Neuronal stem cell (in vitro differentiated cells): ENCODE results near the gene POLDIP3.

Source experiments
- DNase-seq: peaks from one replicate; pipeline ENCODE4 v3.0.0-alpha.2; 2013; ENCODE audit warnings: low spot score
- H2AFZ ChIP-seq: one replicate; pipeline ENCODE4 v1.6.1; 2013; ENCODE audit warnings: mild to moderate bottlenecking, low read length, inconsistent platforms
- H2AK5ac ChIP-seq: 2 replicates; pipeline ENCODE4 v1.6.1; 2013; ENCODE audit warnings: low read depth, mild to moderate bottlenecking, inconsistent platforms, low read length, moderate library complexity, mixed read lengths
- H2BK120ac ChIP-seq: 2 replicates; pipeline ENCODE4 v1.6.1; 2013; ENCODE audit warnings: low read depth, mild to moderate bottlenecking, inconsistent platforms, low read length, moderate library complexity, mixed read lengths
- H2BK12ac ChIP-seq: one replicate; pipeline ENCODE4 v1.6.1; 2013; ENCODE audit warnings: low read length, inconsistent platforms
- H2BK15ac ChIP-seq: 2 replicates; pipeline ENCODE4 v1.6.1; 2013; ENCODE audit warnings: mild to moderate bottlenecking, low read length, inconsistent platforms, mixed read lengths
- H2BK5ac ChIP-seq: one replicate; pipeline ENCODE4 v1.6.1; 2013; ENCODE audit warnings: inconsistent platforms, mild to moderate bottlenecking, low read length, moderate library complexity
- H3K14ac ChIP-seq: one replicate; pipeline ENCODE4 v1.6.1; 2013; ENCODE audit warnings: low read length, inconsistent platforms
- H3K18ac ChIP-seq: 2 replicates; pipeline ENCODE4 v1.6.1; 2013; ENCODE audit warnings: low read length, inconsistent platforms
- H3K23ac ChIP-seq: 2 replicates; pipeline ENCODE4 v1.6.1; 2013; ENCODE audit warnings: low read depth, mild to moderate bottlenecking, mixed read lengths, low read length, inconsistent platforms; ENCODE audit not compliant: poor library complexity
- H3K27ac ChIP-seq: replicated peaks from 3 replicates; pipeline ENCODE4 v1.5.1; 2013; ENCODE audit warnings: low read length, inconsistent platforms
- H3K27me3 ChIP-seq, 3 experiments: 2 replicates each; pipeline ENCODE4 v1.6.1; 2013; ENCODE audit warnings: low read length in 3 of 3, mild to moderate bottlenecking in 2 of 3, inconsistent platforms in 1 of 3, low read depth in 1 of 3, mixed read lengths in 1 of 3, moderate library complexity in 1 of 3; ENCODE audit not compliant: control insufficient read depth in 3 of 3, insufficient read depth in 3 of 3
- H3K36me3 ChIP-seq, 2 donors: replicated peaks in 1 of 2; 2 replicates each; pipeline ENCODE4 v1.6.1; 2013; ENCODE audit warnings: low read length in 2 of 2; ENCODE audit not compliant: control insufficient read depth in 2 of 2, insufficient read depth in 2 of 2
- H3K4ac ChIP-seq: 2 replicates; pipeline ENCODE4 v1.6.1; 2013; ENCODE audit warnings: inconsistent platforms, mild to moderate bottlenecking, low read length, moderate library complexity
- H3K4me1 ChIP-seq, 2 donors: 1 replicate in 1 of 2; 2 replicates in 1 of 2; pipeline ENCODE4 v1.6.1; 2013; ENCODE audit warnings: low read length in 2 of 2, low read depth in 1 of 2; ENCODE audit not compliant: control insufficient read depth in 2 of 2, insufficient read depth in 1 of 2
- H3K4me2 ChIP-seq: one replicate; pipeline ENCODE4 v1.6.1; 2013; ENCODE audit warnings: mild to moderate bottlenecking, low read length, inconsistent platforms; ENCODE audit not compliant: insufficient read depth, poor library complexity, severe bottlenecking
- H3K4me3 ChIP-seq, 2 donors: 2 replicates each; pipeline ENCODE4 v1.5.1; 2013; ENCODE audit warnings: low read length in 2 of 2, mild to moderate bottlenecking in 2 of 2, inconsistent platforms in 1 of 2, moderate library complexity in 1 of 2
- H3K79me1 ChIP-seq: one replicate; pipeline ENCODE4 v1.6.1; 2013; ENCODE audit warnings: low read depth, mild to moderate bottlenecking, inconsistent platforms, low read length, moderate library complexity
- H3K9ac ChIP-seq: one replicate; pipeline ENCODE4 v1.6.1; 2013; ENCODE audit warnings: mild to moderate bottlenecking, low read depth, low read length, inconsistent platforms; ENCODE audit not compliant: poor library complexity
- H3K9me3 ChIP-seq, 2 donors: replicated peaks in 1 of 2; 2 replicates each; pipeline versions ENCODE3 to v1.6.1; 2013; ENCODE audit warnings: low read length in 2 of 2, mild to moderate bottlenecking in 2 of 2, inconsistent platforms in 1 of 2, low read depth in 1 of 2, mixed read lengths in 1 of 2, moderate library complexity in 1 of 2; ENCODE audit not compliant: control insufficient read depth in 2 of 2, insufficient read depth in 1 of 2
- H4K8ac ChIP-seq: one replicate; pipeline ENCODE4 v1.6.1; 2013; ENCODE audit warnings: low read depth, mild to moderate bottlenecking, inconsistent platforms, low read length, moderate library complexity
- H4K91ac ChIP-seq: one replicate; pipeline ENCODE4 v1.6.1; 2013; ENCODE audit warnings: low read length, low read depth, mild to moderate bottlenecking, inconsistent platforms; ENCODE audit not compliant: poor library complexity
- WGBS, 2 donors: extraction: QIAGEN DNeasy Blood & Tissue Kit; methylation state at CpG; one replicate each; pipeline ENCODE4 v1.1.7; 2013; ENCODE audit warnings: missing lambda C conversion rate in 2 of 2, mixed read lengths in 1 of 2; ENCODE audit not compliant: insufficient read length in 2 of 2, insufficient replicate concordance in 1 of 2; ENCODE audit errors: extremely low coverage in 2 of 2; 5-methylcytosine and 5-hydroxymethylcytosine counted together

Gene POLDIP3

GRCh38 chr22:42585096-42585495 is 29.6 kb downstream of the POLDIP3 start:
- Histone ChIP-seq H3K4me2 (no peak overlapping the region), H2BK12ac (no peak overlapping the region), H3K9me3 (no peaks in the 10 kb centered on the region), H3K23ac (no peak overlapping the region), H3K4ac (no peak overlapping the region), H3K9ac (no peak overlapping the region), H4K91ac (no peak overlapping the region), H3K18ac (no peak overlapping the region), H2AFZ (no peak overlapping the region), H2BK15ac (no peak overlapping the region), H3K27me3 (no peaks in the 10 kb centered on the region), H3K4me3 (no peak overlapping the region), H3K4me1 (peaks cover 5 to 8% of the 10 kb centered on the region in 2 donors), H2BK5ac (no peak overlapping the region), H3K79me1 (no peaks in the 10 kb centered on the region), H3K36me3 (peaks cover 39 to 74% of the 10 kb centered on the region in 2 donors), H2AK5ac (no peak overlapping the region), H3K14ac (no peak overlapping the region), H2BK120ac (no peak overlapping the region), H4K8ac (no peak overlapping the region), H3K27ac (no peak overlapping the region)
- no CpG with 5 or more reads among the region's 8 CpGs for WGBS, 2 donors
- DNase-seq = no peak

GRCh38 chr22:42584364-42584940 is 30.2 kb downstream of the POLDIP3 start:
- Histone ChIP-seq H2BK12ac (no peak overlapping the region), H4K91ac (no peak overlapping the region), H4K8ac (no peak overlapping the region), H3K36me3 (peaks cover 40 to 73% of the 10 kb centered on the region in 2 donors), H2BK15ac (no peak overlapping the region), H2AFZ (no peak overlapping the region), H3K9me3 (no peaks in the 10 kb centered on the region), H2AK5ac (no peak overlapping the region), H3K23ac (peak overlapping the region; percentile 43), H3K18ac (no peak overlapping the region), H3K4me3 (no peak overlapping the region), H3K4ac (no peak overlapping the region), H2BK120ac (no peak overlapping the region), H3K27me3 (no peaks in the 10 kb centered on the region), H3K14ac (no peak overlapping the region), H3K4me1 (peaks cover 5 to 8% of the 10 kb centered on the region in 2 donors), H3K4me2 (no peak overlapping the region), H3K9ac (peak overlapping the region; percentile 12), H3K27ac (no peak overlapping the region), H3K79me1 (no peaks in the 10 kb centered on the region), H2BK5ac (no peak overlapping the region)
- WGBS, 2 donors = no CpG with 5 or more reads among the region's 4 CpGs
- no peak for DNase-seq

DNA sequence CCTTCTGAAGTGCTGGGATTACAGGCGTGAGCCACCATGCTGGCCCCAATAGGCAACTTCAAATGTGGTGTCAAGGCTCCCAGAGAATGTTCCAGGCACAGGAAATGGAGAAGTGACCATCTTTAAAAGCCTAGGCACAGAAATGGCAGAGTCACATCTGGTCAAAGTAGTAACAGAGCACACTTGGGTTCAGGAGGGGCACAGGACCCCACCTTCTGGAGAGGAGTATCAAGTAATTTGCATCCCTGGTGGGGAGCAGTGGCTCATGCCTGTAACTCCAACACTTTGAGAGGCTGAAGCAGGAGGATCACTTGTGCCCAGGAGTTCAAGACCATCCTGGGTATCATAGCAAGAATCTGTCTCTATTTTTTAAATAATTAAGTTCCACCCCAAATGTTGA is 31.7 kb downstream of the POLDIP3 start:
- no peak overlapping the region for H3K4me2 ChIP-seq
- H3K27ac ChIP-seq = no peak overlapping the region
- H2BK120ac ChIP-seq = no peak overlapping the region
- no peaks in the 10 kb centered on the region for H3K27me3 ChIP-seq
- no peak overlapping the region for H3K4ac ChIP-seq
- H2BK15ac ChIP-seq = no peak overlapping the region
- no peak overlapping the region for H2BK5ac ChIP-seq
- no peak for DNase-seq
- H3K4me1 ChIP-seq = peaks cover 5 to 8% of the 10 kb centered on the region in 2 donors
- no peak overlapping the region for H3K14ac ChIP-seq
- no peak overlapping the region for H4K8ac ChIP-seq
- H3K4me3 ChIP-seq = no peak overlapping the region
- WGBS, 2 donors = no CpG with 5 or more reads among the region's 1 CpG
- no peak overlapping the region for H3K18ac ChIP-seq
- no peaks in the 10 kb centered on the region for H3K9me3 ChIP-seq
- H3K36me3 ChIP-seq = peaks cover 43 to 73% of the 10 kb centered on the region in 2 donors
- no peak overlapping the region for H3K9ac ChIP-seq
- no peak overlapping the region for H3K23ac ChIP-seq
- H2AFZ ChIP-seq = no peak overlapping the region
- H2BK12ac ChIP-seq = no peak overlapping the region
- no peak overlapping the region for H2AK5ac ChIP-seq
- no peaks in the 10 kb centered on the region for H3K79me1 ChIP-seq
- no peak overlapping the region for H4K91ac ChIP-seq

GRCh38 chr22:42581762-42582716 is 32.6 kb downstream of the POLDIP3 start:
- Histone ChIP-seq H3K79me1 (peaks cover 3% of the 10 kb centered on the region), H3K4ac (no peak overlapping the region), H3K27ac (no peak overlapping the region), H2BK15ac (no peak overlapping the region), H3K18ac (peak overlapping the region; percentile 92), H3K4me2 (peak overlapping the region; percentile 45), H3K14ac (no peak overlapping the region), H3K23ac (peak overlapping the region; percentile 96), H2AFZ (peak overlapping the region; percentile 88), H2BK5ac (no peak overlapping the region), H2BK12ac (no peak overlapping the region), H3K4me3 (peak overlapping the region; percentile 69 to 97), H3K9me3 (no peaks in the 10 kb centered on the region), H3K36me3 (peaks cover 45 to 73% of the 10 kb centered on the region in 2 donors), H3K4me1 (peaks cover 5 to 8% of the 10 kb centered on the region in 2 donors), H2AK5ac (no peak overlapping the region), H2BK120ac (no peak overlapping the region), H4K91ac (no peak overlapping the region), H3K27me3 (no peaks in the 10 kb centered on the region), H3K9ac (peak overlapping the region; percentile 94), H4K8ac (peak overlapping the region; percentile 17)
- no CpG with 5 or more reads among the region's 64 CpGs for WGBS, 2 donors
- DNase-seq = peak; percentile 64
